Measurements from ENCODE around the gene RUNX3.

Gene RUNX3

DNA sequence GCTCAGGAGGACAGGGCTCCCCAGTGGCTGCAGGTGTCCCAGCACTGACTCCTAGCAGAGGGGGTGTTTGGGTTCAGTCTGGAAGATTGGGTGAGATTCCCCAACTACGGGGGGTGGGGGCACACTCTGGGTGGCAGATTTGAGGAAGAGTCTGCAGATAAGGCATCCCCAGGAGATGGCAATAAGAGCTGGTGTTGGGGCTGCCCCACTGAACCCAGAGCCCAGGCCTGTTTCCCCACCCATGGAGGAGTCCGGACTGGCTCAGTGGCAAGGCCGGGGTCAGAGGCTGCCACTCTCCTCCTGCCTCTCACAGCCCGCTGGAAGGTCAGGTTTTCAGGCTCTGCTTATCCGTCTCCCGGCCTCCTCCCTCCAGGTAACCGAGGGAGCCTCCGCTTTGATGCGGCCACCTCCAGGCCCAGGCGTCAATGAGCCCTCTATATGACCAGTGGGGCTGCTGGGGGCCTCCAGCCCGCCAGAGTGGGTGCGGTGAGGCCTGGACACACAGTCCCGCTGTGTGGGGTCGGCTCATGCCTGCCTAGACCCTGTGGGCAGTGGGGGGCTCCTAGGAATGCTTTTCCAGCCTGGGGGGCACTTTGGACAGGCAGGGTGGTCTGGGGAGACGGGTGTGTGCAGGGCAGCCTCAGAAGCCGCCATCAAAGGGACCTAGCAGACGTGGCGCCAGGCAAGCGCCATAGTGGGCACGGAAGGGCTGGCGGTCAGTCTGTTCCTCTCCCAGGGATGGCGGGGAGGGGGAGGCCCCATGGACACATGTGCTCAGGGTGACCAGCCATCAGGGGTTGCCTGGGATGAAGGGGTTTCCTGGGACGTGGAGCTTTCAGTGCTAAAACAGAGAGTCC, 28.9 kb upstream of the RUNX3 start:
- FAIRE-seq (no peak), DNase-seq (ENCODE audit: insufficient read length, low spot score) (no peak)
- no peak for TF ChIP-seq POLR2A (IDR thresholded peaks at IDR 0.05; ENCODE audit: low read depth, low read length)

DNA sequence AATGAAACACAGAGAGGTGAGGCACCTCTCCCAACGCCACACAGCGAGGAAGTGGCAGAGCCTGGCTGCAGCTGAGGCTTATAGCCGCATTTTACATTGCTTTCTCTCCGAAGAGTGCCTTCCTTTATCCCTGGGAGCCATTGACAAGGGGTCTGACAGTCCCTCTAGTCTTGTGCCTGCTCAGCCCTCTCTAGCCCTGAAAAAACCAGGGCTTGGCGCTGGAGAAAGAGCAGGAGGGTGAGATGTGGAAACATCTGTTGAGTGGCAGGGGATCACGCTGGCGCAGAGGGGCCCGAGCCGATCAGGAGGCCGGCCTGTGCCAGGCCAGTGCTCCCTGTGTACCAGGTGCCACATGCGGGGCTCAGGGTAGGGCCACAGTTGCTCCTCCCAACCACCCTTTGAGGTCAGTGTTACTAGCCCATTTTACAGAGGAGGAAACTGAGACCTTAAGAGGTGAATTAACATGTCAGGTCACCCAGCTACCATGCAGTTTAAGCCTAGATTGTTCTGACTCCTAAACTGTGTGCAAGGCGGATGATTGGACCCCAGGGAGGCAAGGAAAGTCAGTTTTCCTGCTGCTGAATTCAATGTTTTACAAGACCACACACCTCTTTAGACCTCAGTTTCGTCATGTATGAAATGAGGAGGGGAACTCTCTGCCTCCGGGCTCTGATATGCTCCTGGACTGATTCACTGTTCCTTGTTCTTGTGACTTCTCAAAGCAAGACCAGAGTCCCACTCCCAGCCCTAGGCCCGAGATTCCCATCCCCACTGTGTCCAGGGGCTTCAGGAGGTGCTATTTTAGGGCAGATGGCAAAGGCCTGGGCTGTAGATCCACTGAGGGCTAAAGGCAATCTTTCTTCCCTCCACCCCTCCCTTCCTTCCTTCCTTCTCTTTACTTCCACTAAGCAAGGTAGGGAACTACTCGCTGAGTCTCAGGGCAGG, 28.0 kb upstream of the RUNX3 start:
- FAIRE-seq (no peak), DNase-seq (ENCODE audit: insufficient read length, low spot score) (no peak)
- no peak for TF ChIP-seq POLR2A (IDR thresholded peaks at IDR 0.05; ENCODE audit: low read depth, low read length)

DNA sequence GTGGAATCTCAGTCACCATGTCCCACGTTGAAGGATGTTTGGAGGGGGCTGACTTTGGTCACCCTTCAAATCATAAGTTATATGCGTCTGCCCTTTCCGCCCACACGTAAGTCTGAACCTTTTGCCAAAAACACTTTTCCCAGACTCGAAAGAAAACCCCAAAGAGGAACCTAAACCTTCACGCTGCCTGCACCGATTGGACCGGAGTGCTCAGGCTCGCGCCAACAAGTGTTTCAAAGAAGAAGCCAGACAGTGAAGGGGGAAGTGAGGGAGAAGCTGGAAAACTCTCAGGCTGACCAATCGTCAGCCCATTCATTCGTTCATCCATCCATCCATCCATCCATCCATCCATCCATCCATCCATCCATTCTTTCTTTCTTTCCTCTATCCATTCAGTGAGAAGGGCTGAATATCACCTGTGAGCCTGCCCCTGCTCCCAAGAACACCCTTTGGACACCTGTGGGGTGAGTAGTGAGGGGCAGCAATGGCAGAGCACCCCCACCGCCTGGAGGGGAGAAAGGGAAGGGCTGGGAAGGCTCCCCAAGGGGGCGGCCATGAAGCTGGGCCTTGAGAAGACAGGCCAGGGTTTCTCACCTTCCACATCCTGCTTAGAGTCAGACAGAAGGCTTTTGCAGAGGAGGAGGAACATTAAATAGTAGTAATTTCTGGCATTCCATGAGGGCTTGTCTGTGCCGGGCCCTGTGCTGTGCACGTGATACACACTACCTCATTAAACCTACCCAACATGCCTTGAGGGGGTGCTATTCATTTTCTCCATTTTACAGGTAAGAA, 27.1 kb upstream of the RUNX3 start:
- DNase-seq (ENCODE audit: insufficient read length, low spot score) (no peak), FAIRE-seq (no peak)
- no peak for TF ChIP-seq POLR2A (IDR thresholded peaks at IDR 0.05; ENCODE audit: low read depth, low read length)

DNA sequence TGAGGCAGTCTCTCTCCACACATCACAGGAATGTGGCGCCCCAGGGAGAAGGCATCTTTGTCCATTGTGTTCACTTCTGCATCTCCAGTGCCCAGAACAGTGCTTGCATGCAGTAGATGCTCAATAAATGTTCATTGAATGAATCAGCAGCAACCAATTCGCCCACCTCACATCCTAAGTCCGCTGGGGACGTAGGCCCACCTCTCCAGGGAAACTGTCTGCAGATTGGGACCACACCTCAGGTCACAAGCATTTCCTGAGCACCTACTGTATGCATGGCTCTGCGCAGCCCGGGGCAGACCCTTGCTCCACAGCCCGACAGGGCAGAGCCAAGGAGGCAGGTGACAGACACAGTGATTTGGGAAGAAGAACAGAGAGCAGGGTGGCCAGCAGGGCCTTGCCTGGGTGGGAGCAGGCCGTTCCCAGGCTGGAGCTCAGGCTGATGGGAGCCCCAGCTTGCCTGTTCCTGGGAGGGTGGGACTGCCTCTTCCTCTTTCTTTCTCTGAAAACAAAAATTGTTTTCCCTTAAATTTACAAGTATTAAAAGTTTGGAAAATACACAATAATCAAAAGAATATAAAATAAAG, 25.8 kb upstream of the RUNX3 start:
- no peak for FAIRE-seq
- no peak for TF ChIP-seq POLR2A (IDR thresholded peaks at IDR 0.05; ENCODE audit: low read depth, low read length)
- DNase-seq (ENCODE audit: insufficient read length, low spot score) = no peak

DNA sequence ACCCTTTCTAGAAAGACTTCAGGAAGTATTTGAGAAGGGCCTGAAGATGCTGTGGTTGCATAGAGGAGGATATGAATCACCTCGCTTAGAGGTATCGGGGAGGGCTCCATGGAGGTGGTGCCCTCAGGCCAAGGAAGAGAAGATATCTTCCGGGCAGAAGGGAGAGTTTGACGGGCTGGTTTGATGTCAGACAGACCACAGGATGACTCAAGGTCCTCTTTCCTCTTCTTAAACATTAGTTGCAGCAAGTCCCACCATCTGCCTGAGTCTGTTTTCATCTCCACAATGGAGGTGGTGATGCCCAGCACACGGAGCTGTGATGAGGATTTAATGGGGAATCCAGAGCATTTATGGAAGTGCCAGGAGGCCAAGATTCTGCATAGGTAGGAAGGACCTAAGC, 25.1 kb upstream of the RUNX3 start:
- FAIRE-seq = peak; percentile 61
- DNase-seq (ENCODE audit: insufficient read length, low spot score) = peak; percentile 53
- no peak for TF ChIP-seq POLR2A (IDR thresholded peaks at IDR 0.05; ENCODE audit: low read depth, low read length)

DNA sequence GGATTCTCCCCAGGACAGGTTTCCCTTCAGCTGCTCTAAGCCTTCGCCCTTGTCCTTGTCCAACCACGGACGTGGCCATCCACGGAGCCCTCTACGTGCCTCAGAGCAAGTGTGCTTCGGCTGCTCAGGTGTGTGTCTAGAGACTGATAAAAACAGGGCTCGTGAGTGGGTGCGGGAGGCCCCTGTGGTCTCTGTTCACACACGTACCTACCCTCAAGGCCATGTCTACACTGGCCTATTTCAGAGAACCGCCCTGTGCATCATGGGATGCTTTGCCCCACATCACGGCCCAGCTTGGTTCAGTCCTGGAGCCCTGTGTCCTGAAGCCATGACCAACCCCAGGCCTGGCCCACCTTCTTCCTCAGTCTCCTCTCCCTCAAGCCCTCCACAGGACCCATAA, 24.6 kb upstream of the RUNX3 start:
- FAIRE-seq (no peak), DNase-seq (ENCODE audit: insufficient read length, low spot score) (no peak)
- no peak for TF ChIP-seq POLR2A (IDR thresholded peaks at IDR 0.05; ENCODE audit: low read depth, low read length)

DNA sequence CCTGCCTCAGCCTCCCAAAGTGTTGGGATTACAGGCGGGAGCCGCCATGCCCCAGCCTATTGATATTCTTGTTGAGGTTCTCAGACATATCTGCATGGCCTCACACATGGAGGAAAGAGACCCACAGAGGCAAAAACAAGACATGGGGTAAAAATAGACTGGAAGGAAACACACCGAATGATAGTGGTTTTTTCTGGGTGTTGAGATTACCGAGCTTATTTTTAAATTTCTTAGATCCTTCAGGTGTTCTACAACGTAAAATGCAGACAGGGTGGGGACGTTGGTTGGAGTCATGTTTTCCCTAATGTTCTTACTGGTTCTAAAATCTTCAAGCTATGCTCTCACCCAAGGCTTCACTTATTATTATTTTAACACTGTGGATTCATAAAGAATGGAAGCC, 23.9 kb upstream of the RUNX3 start:
- DNase-seq (ENCODE audit: insufficient read length, low spot score) = no peak
- no peak for TF ChIP-seq POLR2A (IDR thresholded peaks at IDR 0.05; ENCODE audit: low read depth, low read length)
- no peak for FAIRE-seq

DNA sequence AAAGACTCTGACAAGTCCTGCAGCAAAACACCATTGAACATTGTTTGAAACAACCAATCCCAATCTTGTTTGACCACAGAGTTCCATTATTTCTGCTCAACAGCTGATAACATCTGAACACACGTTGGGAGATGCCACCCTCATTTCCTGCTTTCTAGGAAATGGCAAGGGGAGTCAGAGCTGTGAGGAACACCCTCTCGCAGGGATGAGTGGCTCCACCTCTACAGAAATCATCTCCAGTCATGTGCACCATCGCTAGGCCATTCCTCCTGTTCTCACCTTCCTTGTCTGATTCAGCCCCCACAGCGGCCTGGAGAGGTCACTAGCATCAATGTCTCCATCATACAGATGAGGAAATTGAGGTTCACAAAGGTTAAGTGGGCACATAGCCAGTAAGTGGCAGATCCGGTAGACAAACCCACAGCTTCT, 22.4 kb upstream of the RUNX3 start:
- no peak for TF ChIP-seq POLR2A (IDR thresholded peaks at IDR 0.05; ENCODE audit: low read depth, low read length)
- no peak for DNase-seq (ENCODE audit: insufficient read length, low spot score)
- FAIRE-seq = no peak

DNA sequence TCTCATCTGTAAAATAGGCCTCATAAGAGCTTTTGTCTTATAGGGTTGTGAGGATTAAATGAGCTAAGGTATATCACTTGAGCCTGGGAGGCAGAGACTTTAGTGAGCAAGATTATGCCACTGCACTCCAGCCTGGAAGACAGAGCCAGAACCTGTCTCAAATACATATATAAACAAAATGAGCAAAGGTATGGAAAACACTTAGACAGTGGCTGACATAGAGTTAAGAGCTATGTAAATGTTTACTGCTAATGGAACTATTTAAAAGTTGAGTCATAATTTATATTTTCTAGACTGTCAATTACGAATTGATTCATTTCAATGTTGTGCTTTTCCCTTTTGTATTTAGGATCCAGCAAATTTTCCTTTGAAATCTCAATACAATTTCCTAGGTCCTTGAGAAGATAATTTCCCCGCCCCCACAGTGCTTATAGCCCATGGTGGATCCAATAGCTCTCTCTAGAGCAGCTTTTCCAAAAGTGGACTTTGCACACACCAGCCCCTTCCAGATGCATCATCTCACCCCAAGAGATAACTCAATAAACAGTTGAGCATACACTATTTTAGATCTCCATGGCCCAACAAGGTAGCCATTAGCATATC, 21.8 kb upstream of the RUNX3 start:
- DNase-seq (ENCODE audit: insufficient read length, low spot score) = no peak
- TF ChIP-seq POLR2A (IDR thresholded peaks at IDR 0.05; ENCODE audit: low read depth, low read length) = no peak
- FAIRE-seq = no peak

DNA sequence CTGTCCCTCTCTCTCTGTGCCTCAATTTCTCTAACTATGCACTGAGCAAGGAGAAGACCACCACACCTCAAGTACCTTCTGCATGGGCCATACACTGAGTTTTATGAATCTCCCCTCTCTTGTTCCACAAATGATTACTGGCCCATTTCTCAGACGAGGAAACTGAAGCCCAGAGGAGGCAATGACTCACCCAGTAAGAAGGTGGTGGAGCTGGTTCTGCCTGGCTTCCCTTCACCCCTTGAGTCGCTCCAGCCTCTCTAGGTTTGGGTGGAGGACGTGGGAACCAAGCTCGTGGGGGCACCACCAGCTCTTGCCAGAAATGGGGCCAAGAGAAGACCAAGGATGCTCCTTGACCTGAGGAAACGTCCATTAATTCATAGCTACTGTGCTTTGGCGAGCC, 21.3 kb upstream of the RUNX3 start:
- no peak for FAIRE-seq
- no peak for TF ChIP-seq POLR2A (IDR thresholded peaks at IDR 0.05; ENCODE audit: low read depth, low read length)
- no peak for DNase-seq (ENCODE audit: insufficient read length, low spot score)

DNA sequence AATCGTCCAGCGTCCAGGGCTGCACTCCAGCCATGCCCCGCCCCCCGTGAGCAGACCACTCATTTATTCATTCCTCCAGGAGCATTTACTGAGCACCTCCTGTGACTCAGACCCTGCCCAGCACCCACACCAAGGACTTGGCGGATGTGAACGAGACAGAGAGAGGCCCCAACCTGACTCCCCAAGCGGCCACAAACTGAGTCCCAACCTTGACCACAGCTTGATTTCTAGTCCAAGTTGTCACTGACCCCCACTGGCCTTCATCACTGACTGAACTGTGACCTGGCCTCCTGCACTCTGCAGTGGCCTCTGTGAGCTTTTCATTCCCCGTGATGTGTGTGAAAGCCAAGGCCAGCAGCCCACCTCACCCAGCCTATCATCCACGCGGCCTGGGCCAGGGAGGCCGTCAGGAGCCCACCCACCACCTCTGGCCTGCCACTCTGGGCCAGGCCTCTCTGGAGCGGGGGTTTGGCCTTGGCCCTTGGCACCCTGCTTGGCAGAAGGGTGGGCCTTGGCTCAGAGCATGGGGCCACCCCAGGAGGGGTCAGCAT, 19.3 kb upstream of the RUNX3 start:
- DNase-seq (ENCODE audit: insufficient read length, low spot score) = peak; percentile 50
- TF ChIP-seq POLR2A (IDR thresholded peaks at IDR 0.05; ENCODE audit: low read depth, low read length) = no peak
- FAIRE-seq = peak; percentile 23

DNA sequence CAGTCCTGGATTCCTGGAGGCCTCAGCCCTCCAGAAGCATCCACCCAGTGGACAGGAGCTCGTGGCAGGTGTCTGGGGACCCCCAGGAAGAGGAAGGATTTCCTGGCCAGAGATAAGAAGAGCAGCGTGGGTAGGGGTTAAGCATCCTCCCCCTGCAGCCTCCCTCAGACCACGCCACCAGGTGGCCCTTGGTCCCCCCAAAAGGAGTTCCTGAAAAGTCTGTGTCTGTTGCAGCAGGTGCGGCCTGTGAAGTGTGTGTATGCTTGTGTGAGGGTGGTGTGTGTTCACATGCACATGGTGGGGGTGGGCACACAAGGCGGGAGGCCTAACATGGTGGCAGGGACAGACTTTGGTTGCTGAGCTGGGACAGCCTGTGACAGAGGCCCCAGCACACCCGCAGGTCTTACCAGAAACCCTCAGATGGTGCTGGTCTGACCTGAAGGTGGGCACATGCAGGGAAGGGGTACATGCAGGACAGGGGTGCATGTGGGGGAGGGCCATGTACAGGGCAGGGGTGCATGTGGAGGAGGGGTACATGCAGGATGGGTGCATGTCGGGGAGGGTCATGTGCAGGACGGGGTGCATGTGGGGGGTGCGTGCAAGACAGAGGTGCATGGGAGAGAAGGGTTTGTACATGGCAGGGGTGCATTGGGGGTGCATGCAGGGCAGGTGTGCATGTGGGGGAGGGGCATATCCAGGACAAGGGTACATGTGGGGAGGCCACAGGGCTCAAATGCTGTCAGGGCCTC, 18.2 kb upstream of the RUNX3 start:
- FAIRE-seq (no peak), DNase-seq (ENCODE audit: insufficient read length, low spot score) (no peak)

More for the DNA sequence above, 18.2 kb upstream of the RUNX3 start:
- TF ChIP-seq POLR2A (IDR thresholded peaks at IDR 0.05; ENCODE audit: low read depth, low read length) = no peak
